PC-3 (cell line): ENCODE data around the gene HINT3. TPM values are rescaled to one million over a fixed set of nuclear protein-coding genes. Genes with fewer than 3 reads are reported as not detected.

Experiments
- ATAC-seq: fragments of 200-7000 bp; cut with Tn5 transposase; 2 replicates; pipeline ENCODE4 v1.9.1; 2020; ENCODE audit warnings: mild to moderate bottlenecking, moderate library complexity
- BruUV-seq: library from RNA; stranded (reverse); fragments of 400-500 nt; replicated peaks from 2 replicates; lab custom pipeline; 2021; lab: Mats Ljungman, UMichigan
- CTCF ChIA-PET: fragments of 300-600 bp; sonication (Branson Sonifier 250); formaldehyde crosslinking; loops from one replicate; lab custom pipeline; 2022; ENCODE audit warnings: antibody characterized with exemption; lab: Charles Lee
- POLR2A ChIA-PET: fragments of 300-600 bp; sonication (Branson Sonifier 250); formaldehyde crosslinking; loops from one replicate; lab custom pipeline; 2022; ENCODE audit warnings: antibody characterized with exemption; ENCODE audit not compliant: unreplicated experiment; lab: Charles Lee
- DNase-seq: peaks from one replicate; pipeline ENCODE4 v3.0.0-alpha.2; 2015
- H2AFZ ChIP-seq: fragments of 300-600 bp; sonication (generic); 2 replicates; pipeline ENCODE4 v1.6.0; 2016; ENCODE audit warnings: antibody characterized with exemption, low read length
- H3F3A ChIP-seq: fragments of 300-600 bp; sonication (generic); one replicate; pipeline ENCODE4 v1.6.0; 2017; ENCODE audit warnings: antibody characterized with exemption, low read length, control low read depth, mild to moderate bottlenecking; ENCODE audit not compliant: unreplicated experiment
- H3K27ac ChIP-seq: fragments of 300-600 bp; sonication (generic); 2 replicates; pipeline ENCODE4 v1.5.1; 2016; ENCODE audit warnings: mild to moderate bottlenecking, low read length
- H3K27me3 ChIP-seq: fragments of 300-600 bp; sonication (generic); 2 replicates; pipeline ENCODE4 v1.6.1; 2016; ENCODE audit warnings: low read length, mixed read lengths
- H3K36me3 ChIP-seq: fragments of 300-600 bp; sonication (generic); 2 replicates; pipeline ENCODE4 v1.6.1; 2016; ENCODE audit warnings: low read depth, mixed run types, low read length, mixed read lengths
- H3K4me1 ChIP-seq: fragments of 300-600 bp; sonication (generic); 2 replicates; pipeline ENCODE4 v1.5.1; 2016; ENCODE audit warnings: low read length; ENCODE audit not compliant: insufficient read depth
- H3K4me2 ChIP-seq: fragments of 300-600 bp; sonication (generic); 2 replicates; pipeline ENCODE4 v1.6.0; 2016; ENCODE audit warnings: low read length
- H3K4me3 ChIP-seq: fragments of 300-600 bp; sonication (generic); 2 replicates; pipeline ENCODE4 v1.5.1; 2016; ENCODE audit warnings: mild to moderate bottlenecking, low read length, mixed read lengths
- H3K79me2 ChIP-seq: fragments of 300-600 bp; sonication (generic); 2 replicates; pipeline ENCODE4 v1.6.1; 2017; ENCODE audit warnings: low read length, mixed read lengths
- H3K9ac ChIP-seq: fragments of 300-600 bp; sonication (generic); 2 replicates; pipeline ENCODE4 v1.6.0; 2016; ENCODE audit warnings: mild to moderate bottlenecking, low read length
- H3K9me2 ChIP-seq: fragments of 300-600 bp; sonication (generic); replicated peaks from 2 replicates; pipeline ENCODE4 v1.6.1; 2016; ENCODE audit warnings: mixed run types, low read length, mixed read lengths
- H3K9me3 ChIP-seq: fragments of 300-600 bp; sonication (generic); 2 replicates; pipeline ENCODE4 v1.6.1; 2016; ENCODE audit warnings: low read length, mixed read lengths
- H4K20me1 ChIP-seq: fragments of 300-600 bp; sonication (generic); 2 replicates; pipeline ENCODE4 v1.6.1; 2016; ENCODE audit warnings: low read length, mixed read lengths
- CTCF ChIP-seq: fragments of 300-600 bp; sonication (generic); conservative IDR thresholded peaks from 2 replicates; pipeline ENCODE4 v1.5.1; 2017; ENCODE audit warnings: antibody characterized with exemption, low read depth, mild to moderate bottlenecking, low read length
- EZH2 ChIP-seq: fragments of 300-600 bp; sonication (generic); IDR thresholded peaks from one replicate; pipeline ENCODE4 v1.6.1; 2017; ENCODE audit warnings: antibody characterized with exemption, mild to moderate bottlenecking, low read length; ENCODE audit not compliant: unreplicated experiment
- EZH2phosphoT487 ChIP-seq: fragments of 300-600 bp; sonication (generic); IDR thresholded peaks from 2 replicates; pipeline ENCODE4 v1.6.1; 2018; ENCODE audit warnings: mild to moderate bottlenecking, antibody characterized with exemption, low read length, borderline replicate concordance
- intact Hi-C: fragments of 100-400 bp; cut with micrococcal nuclease; formaldehyde crosslinking; loops from 2 replicates; pipeline ENCODE4 v1.9.0; 2023
- total RNA-seq: library from RNA; depleted of rRNA; stranded (reverse); fragments of >200 nt; gene quantifications from 2 replicates; pipeline ENCODE4 v1.2.3, GENCODE V29; 2014

The HINT3 gene
- total RNA-seq, 1 experiment from 2014 or later = 7.8 TPM

DNA sequence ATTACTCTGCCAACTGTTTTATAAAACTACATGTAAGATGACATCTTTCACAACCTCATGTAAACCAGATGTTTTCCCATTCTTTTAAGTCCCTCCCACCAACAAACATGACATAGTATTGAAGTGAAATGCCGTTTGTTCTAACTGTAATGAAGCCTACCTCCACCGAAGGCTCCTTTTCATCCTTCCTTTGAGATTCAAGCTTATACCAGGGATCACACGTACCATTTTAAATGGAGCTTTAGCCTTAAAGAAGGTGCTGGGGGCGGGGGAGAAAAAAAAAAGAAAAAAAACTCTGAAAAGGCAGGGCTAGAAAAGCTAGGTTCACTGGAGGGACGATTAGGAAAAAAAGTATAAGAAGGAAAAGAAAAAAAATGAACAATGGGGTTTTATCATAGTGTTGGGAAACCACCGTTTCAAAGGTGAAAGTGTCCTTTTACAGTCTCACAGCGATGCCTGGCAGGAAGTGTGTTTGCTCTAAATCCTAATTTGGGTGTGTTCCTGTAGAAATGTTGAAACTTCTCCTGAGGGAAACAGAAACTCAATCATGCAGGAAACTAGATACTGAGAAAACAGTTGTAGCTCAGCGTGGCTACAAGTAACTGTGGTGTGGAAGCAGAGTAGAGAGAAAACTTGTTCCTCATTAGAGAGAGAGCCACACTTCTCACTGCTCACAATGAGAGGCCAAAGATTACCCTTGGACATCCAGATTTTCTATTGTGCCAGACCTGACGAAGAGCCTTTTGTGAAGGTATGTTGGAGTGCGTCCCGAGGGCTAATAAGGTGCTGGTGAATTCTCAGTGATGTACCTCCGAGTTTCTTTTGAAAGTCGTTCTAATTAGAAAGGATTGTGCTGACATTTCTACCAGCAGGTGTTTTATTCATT lies 37.6 kb upstream of the HINT3 start:
- H3K79me2 ChIP-seq = peaks cover 5% of the 10 kb centered on the region; the same call in 1 of the 2 replicates
- intact Hi-C loops = loop anchor here (2.0 to 5.0 kb wide), 2 partner anchors 33 to 46 kb away; no protein-coding TSS in a partner anchor
- POLR2A ChIA-PET = interaction anchor here (0.6 kb wide), 1 partner anchor 816 kb away, joined by 3 read pairs; no protein-coding TSS in a partner anchor
- H3K27ac ChIP-seq = peak overlapping the region; percentile 90
- ATAC-seq (peak; percentile 77), DNase-seq (peak; percentile 79)
- H3K4me2 ChIP-seq = peak overlapping the region; percentile 78
- TF ChIP-seq CTCF (no peak), EZH2 (no peak), EZH2phosphoT487 (no peak)
- CTCF ChIA-PET = no interaction called here
- peak overlapping the region; percentile 57 for H2AFZ ChIP-seq
- no peaks in the 10 kb centered on the region for H3F3A ChIP-seq
- peak overlapping the region; percentile 79 for H3K9ac ChIP-seq
- H3K36me3 ChIP-seq = peaks cover 2% of the 10 kb centered on the region; the same call in 1 of the 2 replicates
- H3K9me3 ChIP-seq = no peaks in the 10 kb centered on the region
- H3K27me3 ChIP-seq = no peaks in the 10 kb centered on the region
- no peaks in the 10 kb centered on the region for H4K20me1 ChIP-seq
- H3K4me3 ChIP-seq = peak overlapping the region; percentile 68
- BruUV-seq = no TSS peak
- peaks cover 54% of the 10 kb centered on the region for H3K4me1 ChIP-seq
- no peaks in the 10 kb centered on the region for H3K9me2 ChIP-seq

DNA sequence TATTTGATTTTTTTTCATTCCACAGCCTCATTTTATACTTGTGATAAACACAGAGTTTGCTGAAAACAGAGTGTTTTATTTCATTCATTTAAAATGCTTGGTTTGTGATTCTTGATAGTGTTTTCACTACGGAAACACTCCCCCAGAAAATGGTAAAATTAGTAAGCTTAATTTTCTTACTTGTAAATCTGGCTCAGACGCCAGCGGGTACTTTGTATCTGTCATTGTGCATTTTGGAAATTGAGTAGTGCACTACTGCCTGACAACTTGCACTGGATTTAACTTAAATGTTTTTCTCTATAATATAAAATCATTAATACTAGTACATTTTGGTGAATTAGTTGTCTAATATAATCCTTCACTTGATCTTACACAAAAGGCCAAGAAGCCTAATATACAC lies 37.0 kb upstream of the HINT3 start:
- TF ChIP-seq CTCF = no peak
- intact Hi-C loops = loop anchor here (2.0 to 5.0 kb wide), 2 partner anchors 33 to 47 kb away; no protein-coding TSS in a partner anchor
- ChIA-PET CTCF (no interaction called here), POLR2A (interaction anchor here (0.6 kb wide), 1 partner anchor 817 kb away, joined by 3 read pairs; no protein-coding TSS in a partner anchor)
- DNase-seq (no peak), ATAC-seq (no peak)
- Histone ChIP-seq H3K4me2 (peak overlapping the region; percentile 78), H2AFZ (peak overlapping the region; percentile 57; the same call in 1 of the 2 replicates), H3K4me1 (peaks cover 54% of the 10 kb centered on the region), H3K4me3 (peak overlapping the region; percentile 68), H4K20me1 (no peaks in the 10 kb centered on the region), H3K9me2 (no peaks in the 10 kb centered on the region), H3K9ac (peak overlapping the region; percentile 79), H3K27ac (peak overlapping the region; percentile 90), H3K9me3 (no peaks in the 10 kb centered on the region), H3F3A (no peaks in the 10 kb centered on the region), H3K27me3 (no peaks in the 10 kb centered on the region), H3K79me2 (peaks cover 5% of the 10 kb centered on the region; the same call in 1 of the 2 replicates), H3K36me3 (peaks cover 2% of the 10 kb centered on the region; the same call in 1 of the 2 replicates)
- TSS peak; percentile 77 for BruUV-seq
